Measurements from ENCODE around the gene TMEM178A. TPM values are rescaled to one million over a fixed set of nuclear protein-coding genes. Genes with fewer than 3 reads are reported as not detected.

TMEM178A gene
- total RNA-seq, 1 donor from 2014 or later = 28.7 TPM

DNA sequence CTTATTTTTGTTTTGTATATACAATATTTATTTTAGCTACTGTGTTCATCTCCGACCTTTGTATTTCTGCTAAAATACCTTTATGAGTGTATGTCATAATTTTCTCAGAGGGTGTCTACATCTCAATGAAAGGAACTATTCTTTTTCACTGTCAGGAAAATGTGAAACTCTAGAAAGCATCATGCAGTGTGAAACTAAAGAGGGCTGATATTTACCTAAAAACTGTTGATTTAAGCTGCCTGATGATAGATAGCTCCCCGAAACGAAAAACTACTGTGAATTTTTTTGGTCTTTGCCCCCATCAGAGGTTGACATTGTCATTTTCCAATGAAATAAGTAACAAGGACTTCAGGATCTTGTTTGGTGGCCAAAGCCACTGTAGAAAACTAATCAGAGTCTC, 38.8 kb downstream of the TMEM178A start:
- Mint-ChIP-seq H3K27me3 (ENCODE audit: low read depth, unreplicated experiment) (no peaks in the 10 kb centered on the region), H3K27ac (ENCODE audit: unreplicated experiment) (no peak overlapping the region), H3K4me1 (ENCODE audit: low read depth, unreplicated experiment) (no peaks in the 10 kb centered on the region), H3K9me3 (ENCODE audit: unreplicated experiment) (peaks cover 20% of the 10 kb centered on the region), H3K36me3 (ENCODE audit: low read depth, unreplicated experiment) (peaks cover 33% of the 10 kb centered on the region), H3K4me3 (ENCODE audit: unreplicated experiment) (no peak overlapping the region)
- Histone ChIP-seq H3K9ac (ENCODE audit: low read length) (no peak overlapping the region), H2AFZ (ENCODE audit: low read depth, low read length) (no peak overlapping the region), H3K4me2 (ENCODE audit: low read length) (no peak overlapping the region), H3K9me3 (ENCODE audit: insufficient read depth, low read depth, low read length) (peaks cover 3% of the 10 kb centered on the region), H3K27me3 (ENCODE audit: insufficient read depth, low read length) (no peaks in the 10 kb centered on the region), H3K4me1 (ENCODE audit: insufficient read depth, low read length) (no peaks in the 10 kb centered on the region), H3K4me3 (ENCODE audit: insufficient read depth, low read depth, low read length) (no peak overlapping the region), H4K20me1 (ENCODE audit: insufficient read depth, low read length) (no peaks in the 10 kb centered on the region), H3K79me2 (ENCODE audit: insufficient read depth, low read length) (no peaks in the 10 kb centered on the region), H3K36me3 (ENCODE audit: insufficient read depth, low read length) (no peaks in the 10 kb centered on the region), H3K27ac (ENCODE audit: low read depth, low read length) (no peak overlapping the region)
- no peak for TF ChIP-seq EZH2 (IDR thresholded peaks at IDR 0.05; ENCODE audit: insufficient read depth, low read length)
- TF ChIP-seq, protein P1, sequence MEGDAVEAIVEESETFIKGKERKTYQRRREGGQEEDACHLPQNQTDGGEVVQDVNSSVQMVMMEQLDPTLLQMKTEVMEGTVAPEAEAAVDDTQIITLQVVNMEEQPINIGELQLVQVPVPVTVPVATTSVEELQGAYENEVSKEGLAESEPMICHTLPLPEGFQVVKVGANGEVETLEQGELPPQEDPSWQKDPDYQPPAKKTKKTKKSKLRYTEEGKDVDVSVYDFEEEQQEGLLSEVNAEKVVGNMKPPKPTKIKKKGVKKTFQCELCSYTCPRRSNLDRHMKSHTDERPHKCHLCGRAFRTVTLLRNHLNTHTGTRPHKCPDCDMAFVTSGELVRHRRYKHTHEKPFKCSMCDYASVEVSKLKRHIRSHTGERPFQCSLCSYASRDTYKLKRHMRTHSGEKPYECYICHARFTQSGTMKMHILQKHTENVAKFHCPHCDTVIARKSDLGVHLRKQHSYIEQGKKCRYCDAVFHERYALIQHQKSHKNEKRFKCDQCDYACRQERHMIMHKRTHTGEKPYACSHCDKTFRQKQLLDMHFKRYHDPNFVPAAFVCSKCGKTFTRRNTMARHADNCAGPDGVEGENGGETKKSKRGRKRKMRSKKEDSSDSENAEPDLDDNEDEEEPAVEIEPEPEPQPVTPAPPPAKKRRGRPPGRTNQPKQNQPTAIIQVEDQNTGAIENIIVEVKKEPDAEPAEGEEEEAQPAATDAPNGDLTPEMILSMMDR (IDR thresholded peaks at IDR 0.05; ENCODE audit: insufficient read depth, low read depth, low read length) = no peak
- DNase-seq (ENCODE audit: low read depth) (no peak), FAIRE-seq (no peak)

DNA sequence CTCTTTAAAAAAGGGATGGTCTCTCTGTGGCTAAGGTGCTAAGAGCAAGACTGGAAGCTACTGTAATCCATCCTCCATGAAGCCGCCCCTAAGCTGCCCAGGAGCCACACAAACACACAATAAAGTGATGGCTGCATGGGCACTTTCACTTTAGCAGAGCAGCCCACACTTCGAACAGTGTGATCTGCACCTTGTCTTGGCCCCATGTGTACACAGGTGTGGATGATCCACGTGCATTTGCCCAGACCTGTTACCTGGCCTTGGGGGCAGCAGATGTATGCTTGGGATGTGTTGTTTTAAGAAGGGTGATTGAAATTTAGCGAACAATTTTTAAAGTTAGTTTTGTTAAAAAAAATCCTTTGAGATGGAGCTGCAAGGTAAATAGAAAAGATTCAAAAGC, 39.9 kb downstream of the TMEM178A start:
- peak overlapping the region; percentile 28 for H3K27ac Mint-ChIP-seq (ENCODE audit: unreplicated experiment)
- no peak overlapping the region for H3K9ac ChIP-seq (ENCODE audit: low read length)
- no peak overlapping the region for H3K4me3 ChIP-seq (ENCODE audit: insufficient read depth, low read depth, low read length)
- H3K4me3 Mint-ChIP-seq (ENCODE audit: unreplicated experiment) = no peak overlapping the region
- H3K9me3 ChIP-seq (ENCODE audit: insufficient read depth, low read depth, low read length) = peaks cover 3% of the 10 kb centered on the region
- peaks cover 35% of the 10 kb centered on the region for H3K36me3 Mint-ChIP-seq (ENCODE audit: low read depth, unreplicated experiment)
- H4K20me1 ChIP-seq (ENCODE audit: insufficient read depth, low read length) = no peaks in the 10 kb centered on the region
- H3K27ac ChIP-seq (ENCODE audit: low read depth, low read length) = no peak overlapping the region
- H3K4me1 Mint-ChIP-seq (ENCODE audit: low read depth, unreplicated experiment) = no peaks in the 10 kb centered on the region
- no peak overlapping the region for H3K4me2 ChIP-seq (ENCODE audit: low read length)
- no peaks in the 10 kb centered on the region for H3K36me3 ChIP-seq (ENCODE audit: insufficient read depth, low read length)
- no peaks in the 10 kb centered on the region for H3K4me1 ChIP-seq (ENCODE audit: insufficient read depth, low read length)
- no peak for FAIRE-seq
- peaks cover 16% of the 10 kb centered on the region for H3K9me3 Mint-ChIP-seq (ENCODE audit: unreplicated experiment)
- H3K79me2 ChIP-seq (ENCODE audit: insufficient read depth, low read length) = no peaks in the 10 kb centered on the region
- H3K27me3 ChIP-seq (ENCODE audit: insufficient read depth, low read length) = no peaks in the 10 kb centered on the region
- no peaks in the 10 kb centered on the region for H3K27me3 Mint-ChIP-seq (ENCODE audit: low read depth, unreplicated experiment)
- TF ChIP-seq, protein P1 (IDR thresholded peaks at IDR 0.05; ENCODE audit: insufficient read depth, low read depth, low read length) = no peak
- no peak for TF ChIP-seq EZH2 (IDR thresholded peaks at IDR 0.05; ENCODE audit: insufficient read depth, low read length)
- no peak overlapping the region for H2AFZ ChIP-seq (ENCODE audit: low read depth, low read length)
- no peak for DNase-seq (ENCODE audit: low read depth)

DNA sequence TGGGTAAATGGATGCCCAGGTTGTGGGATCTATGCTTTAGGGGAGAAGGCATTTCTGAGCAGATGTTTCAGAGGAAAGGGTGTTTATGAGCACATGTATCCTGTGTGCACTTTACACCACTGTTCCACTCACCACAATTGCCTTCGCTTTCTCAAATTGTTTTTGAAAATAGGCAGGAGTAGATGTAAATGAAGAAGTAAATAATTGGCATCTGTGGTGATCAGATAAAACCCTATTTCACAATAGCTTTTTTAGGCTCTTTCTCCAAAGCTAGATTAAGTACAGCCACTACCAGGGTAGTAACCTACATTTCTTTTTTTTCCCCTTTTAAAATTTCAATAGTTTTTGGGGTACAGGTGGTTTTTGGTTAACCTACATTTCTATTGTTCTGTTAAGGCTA, 40.6 kb downstream of the TMEM178A start:
- Histone ChIP-seq H3K36me3 (ENCODE audit: insufficient read depth, low read length) (no peaks in the 10 kb centered on the region), H3K4me1 (ENCODE audit: insufficient read depth, low read length) (no peaks in the 10 kb centered on the region), H3K4me2 (ENCODE audit: low read length) (no peak overlapping the region), H4K20me1 (ENCODE audit: insufficient read depth, low read length) (no peaks in the 10 kb centered on the region), H3K4me3 (ENCODE audit: insufficient read depth, low read depth, low read length) (no peak overlapping the region), H3K9ac (ENCODE audit: low read length) (no peak overlapping the region), H3K27ac (ENCODE audit: low read depth, low read length) (no peak overlapping the region), H2AFZ (ENCODE audit: low read depth, low read length) (no peak overlapping the region), H3K9me3 (ENCODE audit: insufficient read depth, low read depth, low read length) (peaks cover 3% of the 10 kb centered on the region), H3K79me2 (ENCODE audit: insufficient read depth, low read length) (no peaks in the 10 kb centered on the region), H3K27me3 (ENCODE audit: insufficient read depth, low read length) (no peaks in the 10 kb centered on the region)
- H3K4me1 Mint-ChIP-seq (ENCODE audit: low read depth, unreplicated experiment) = no peaks in the 10 kb centered on the region
- no peak overlapping the region for H3K4me3 Mint-ChIP-seq (ENCODE audit: unreplicated experiment)
- peaks cover 12% of the 10 kb centered on the region for H3K9me3 Mint-ChIP-seq (ENCODE audit: unreplicated experiment)
- H3K36me3 Mint-ChIP-seq (ENCODE audit: low read depth, unreplicated experiment) = peaks cover 37% of the 10 kb centered on the region
- TF ChIP-seq, protein P1 (IDR thresholded peaks at IDR 0.05; ENCODE audit: insufficient read depth, low read depth, low read length) = no peak
- no peak for TF ChIP-seq EZH2 (IDR thresholded peaks at IDR 0.05; ENCODE audit: insufficient read depth, low read length)
- no peak overlapping the region for H3K27ac Mint-ChIP-seq (ENCODE audit: unreplicated experiment)
- H3K27me3 Mint-ChIP-seq (ENCODE audit: low read depth, unreplicated experiment) = no peaks in the 10 kb centered on the region
- FAIRE-seq (no peak), DNase-seq (ENCODE audit: low read depth) (no peak)
